ENCODE data around the gene MEIS2.

DNA sequence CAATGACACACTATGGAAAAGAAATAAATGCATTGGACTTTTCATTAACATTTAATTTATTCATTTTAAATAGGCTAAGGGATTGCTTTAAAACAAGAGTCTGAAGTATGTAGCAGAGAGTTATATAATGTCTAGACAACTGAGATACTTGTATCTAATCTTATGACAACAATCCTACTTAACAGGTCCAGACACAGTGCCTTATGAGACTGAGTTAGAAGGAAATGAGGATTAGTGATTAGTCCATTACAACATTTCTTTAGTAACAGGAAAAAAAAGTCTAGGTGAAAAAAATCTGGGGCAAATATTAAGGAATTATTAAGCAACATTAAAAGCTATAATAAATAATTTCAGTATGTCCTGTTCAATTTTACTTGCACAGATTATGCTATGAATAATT, 140.6 kb downstream of the MEIS2 start:
- TF ChIP-seq, protein P1, sequence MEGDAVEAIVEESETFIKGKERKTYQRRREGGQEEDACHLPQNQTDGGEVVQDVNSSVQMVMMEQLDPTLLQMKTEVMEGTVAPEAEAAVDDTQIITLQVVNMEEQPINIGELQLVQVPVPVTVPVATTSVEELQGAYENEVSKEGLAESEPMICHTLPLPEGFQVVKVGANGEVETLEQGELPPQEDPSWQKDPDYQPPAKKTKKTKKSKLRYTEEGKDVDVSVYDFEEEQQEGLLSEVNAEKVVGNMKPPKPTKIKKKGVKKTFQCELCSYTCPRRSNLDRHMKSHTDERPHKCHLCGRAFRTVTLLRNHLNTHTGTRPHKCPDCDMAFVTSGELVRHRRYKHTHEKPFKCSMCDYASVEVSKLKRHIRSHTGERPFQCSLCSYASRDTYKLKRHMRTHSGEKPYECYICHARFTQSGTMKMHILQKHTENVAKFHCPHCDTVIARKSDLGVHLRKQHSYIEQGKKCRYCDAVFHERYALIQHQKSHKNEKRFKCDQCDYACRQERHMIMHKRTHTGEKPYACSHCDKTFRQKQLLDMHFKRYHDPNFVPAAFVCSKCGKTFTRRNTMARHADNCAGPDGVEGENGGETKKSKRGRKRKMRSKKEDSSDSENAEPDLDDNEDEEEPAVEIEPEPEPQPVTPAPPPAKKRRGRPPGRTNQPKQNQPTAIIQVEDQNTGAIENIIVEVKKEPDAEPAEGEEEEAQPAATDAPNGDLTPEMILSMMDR (IDR thresholded peaks at IDR 0.05; ENCODE audit: insufficient read depth, low read length): no peak
- TF ChIP-seq POLR2AphosphoS5 (IDR thresholded peaks at IDR 0.05; ENCODE audit: low read depth) (no peak), SPI1 (IDR thresholded peaks at IDR 0.05; ENCODE audit: borderline replicate concordance, low read depth) (no peak)
